ES-I3 (cell line): ENCODE results near the gene MOB2.

Experiments used
- H3K36me3 ChIP-seq: 2 replicates; pipeline ENCODE4 v1.6.1; 2013; ENCODE audit warnings: mild to moderate bottlenecking, low read length, control low read depth, moderate library complexity; ENCODE audit not compliant: insufficient read depth
- H3K4me1 ChIP-seq: 2 replicates; pipeline ENCODE4 v1.6.1; 2013; ENCODE audit warnings: mild to moderate bottlenecking, control low read depth, low read length; ENCODE audit not compliant: insufficient read depth
- H3K9ac ChIP-seq: 2 replicates; pipeline ENCODE4 v1.6.1; 2013; ENCODE audit warnings: low read depth, mild to moderate bottlenecking, low read length, moderate library complexity
- H3K9me3 ChIP-seq: 2 replicates; pipeline ENCODE4 v1.6.1; 2013; ENCODE audit warnings: mild to moderate bottlenecking, low read length, moderate library complexity; ENCODE audit not compliant: control insufficient read depth, insufficient read depth

Gene MOB2

DNA sequence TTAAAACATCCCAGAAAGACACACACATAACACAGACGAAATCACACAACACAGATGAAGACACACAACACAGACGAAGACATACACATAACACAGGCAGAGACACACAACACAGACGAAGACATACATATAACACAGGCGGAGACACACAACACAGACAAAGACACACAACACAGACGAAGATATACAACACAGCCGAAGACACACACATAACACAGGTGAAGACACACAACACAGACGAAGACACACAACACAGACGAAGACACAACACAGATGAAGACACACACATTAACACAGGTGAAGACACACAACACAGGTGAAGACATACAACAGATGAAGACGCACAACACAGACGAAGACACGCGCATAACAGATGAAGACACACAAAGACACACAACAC lies 4.8 kb upstream of the MOB2 start:
- H3K9ac ChIP-seq = no peak overlapping the region
- H3K36me3 ChIP-seq = no peaks in the 10 kb centered on the region
- peaks cover 9% of the 10 kb centered on the region for H3K9me3 ChIP-seq
- no peaks in the 10 kb centered on the region for H3K4me1 ChIP-seq

DNA sequence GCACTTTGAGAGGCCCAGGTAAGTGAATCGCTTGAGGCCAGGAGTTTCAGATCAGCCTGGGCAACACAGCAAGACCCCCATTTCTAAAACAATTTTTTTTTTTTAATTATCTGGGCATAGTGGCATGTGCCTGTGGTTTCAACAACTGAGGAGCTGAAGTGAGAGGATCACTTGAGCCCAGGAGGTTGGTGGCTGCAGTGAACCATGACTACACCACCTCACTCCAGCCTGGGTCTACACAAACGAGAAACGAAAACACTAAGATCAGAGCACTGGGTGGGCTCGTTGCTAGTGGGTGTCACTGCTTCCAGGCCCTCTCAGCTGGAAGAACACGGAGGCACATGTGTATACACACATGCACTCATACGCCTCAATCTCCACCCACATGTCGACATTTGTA lies 4.1 kb upstream of the MOB2 start:
- H3K9me3 ChIP-seq = peaks cover 3% of the 10 kb centered on the region

GRCh38 chr11:1488575-1489180 lies 2.1 kb upstream of the MOB2 start:
- Histone ChIP-seq H3K4me1 (no peaks in the 10 kb centered on the region), H3K9ac (no peak overlapping the region), H3K36me3 (no peaks in the 10 kb centered on the region), H3K9me3 (no peaks in the 10 kb centered on the region)

More for the DNA sequence above, 4.1 kb upstream of the MOB2 start:
- H3K36me3 ChIP-seq = no peaks in the 10 kb centered on the region
- no peak overlapping the region for H3K9ac ChIP-seq
- no peaks in the 10 kb centered on the region for H3K4me1 ChIP-seq

DNA sequence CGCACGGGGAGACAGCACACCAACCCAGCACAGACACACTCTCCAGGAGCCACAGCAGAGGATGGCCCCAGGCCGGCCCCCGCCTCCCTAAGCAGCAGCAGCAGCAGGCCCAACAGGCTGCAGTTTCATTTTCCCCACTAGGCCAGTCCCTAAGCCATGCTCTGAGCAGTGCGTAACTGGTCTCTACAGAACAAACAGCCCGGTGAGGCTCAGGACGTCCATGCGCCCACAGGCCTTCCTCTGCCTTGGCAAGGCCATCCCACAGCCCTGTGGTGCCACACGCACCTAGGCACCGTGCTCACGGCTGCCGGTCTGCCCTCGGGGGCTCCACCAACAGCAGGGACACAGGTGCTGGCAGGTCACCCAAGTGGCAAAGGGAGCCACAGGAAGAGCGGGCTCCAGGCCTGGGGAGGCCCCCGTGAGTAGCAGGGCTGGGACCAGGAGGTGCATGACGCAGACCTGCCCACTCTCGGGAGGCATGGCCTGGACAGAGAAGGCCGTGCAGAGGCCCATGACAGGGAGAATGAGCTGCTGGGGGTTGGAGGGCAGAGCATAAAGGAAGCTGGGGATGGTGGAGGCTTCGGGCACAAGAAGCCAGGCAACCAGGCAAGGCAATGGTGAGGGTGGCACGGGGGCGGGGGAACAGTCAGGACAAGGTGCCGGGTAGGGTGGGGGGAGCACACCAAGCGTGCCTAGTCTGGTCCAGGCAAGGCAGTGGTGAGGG lies 1.4 kb upstream of the MOB2 start:
- H3K36me3 ChIP-seq = no peaks in the 10 kb centered on the region
- H3K9ac ChIP-seq = no peak overlapping the region
- no peaks in the 10 kb centered on the region for H3K4me1 ChIP-seq
- H3K9me3 ChIP-seq = no peaks in the 10 kb centered on the region

DNA sequence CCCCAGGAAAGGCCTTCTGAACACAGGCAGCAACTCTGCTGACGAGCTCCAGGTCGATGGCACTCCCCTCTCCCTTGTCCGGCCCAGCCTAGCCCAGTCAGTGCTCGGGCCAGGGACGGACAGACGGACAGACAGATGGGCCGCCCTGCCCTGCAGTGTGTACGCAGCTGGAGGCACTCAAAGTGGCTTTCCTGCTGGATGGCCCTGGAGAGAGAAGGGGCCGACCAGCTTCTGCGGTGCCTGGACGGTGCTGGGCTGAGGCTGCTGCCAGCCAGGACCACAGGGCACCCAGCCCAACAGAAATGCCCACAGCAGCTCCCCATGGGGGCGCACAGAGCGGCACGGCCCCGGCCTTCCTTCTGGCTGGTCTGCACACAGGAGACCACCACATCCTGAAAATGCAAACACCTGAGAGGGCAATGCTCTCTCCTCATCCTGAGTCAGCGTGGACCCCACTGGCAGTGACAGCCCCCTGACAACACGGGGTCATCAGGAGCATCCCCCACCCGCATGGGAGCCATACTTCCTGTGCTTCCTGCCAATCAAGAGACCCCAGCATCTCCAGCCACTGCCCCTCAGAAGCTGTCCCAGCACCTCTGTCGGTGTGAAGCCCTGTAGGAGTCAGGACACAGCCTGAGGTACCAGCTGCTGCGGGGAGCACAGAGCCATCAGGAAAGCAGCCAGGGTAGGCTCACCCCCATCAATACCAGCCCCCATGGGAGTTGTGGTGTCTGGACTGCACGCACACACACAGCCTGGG lies 692 bp upstream of the MOB2 start:
- Histone ChIP-seq H3K36me3 (no peaks in the 10 kb centered on the region), H3K9ac (no peak overlapping the region), H3K9me3 (no peaks in the 10 kb centered on the region), H3K4me1 (no peaks in the 10 kb centered on the region)

- Histone ChIP-seq H3K9me3 (no peaks in the 10 kb centered on the region), H3K4me1 (no peaks in the 10 kb centered on the region), H3K9ac (no peak overlapping the region), H3K36me3 (no peaks in the 10 kb centered on the region)
Measured at GRCh38 chr11:1485504-1485885, 1.1 kb downstream of the MOB2 start.

DNA sequence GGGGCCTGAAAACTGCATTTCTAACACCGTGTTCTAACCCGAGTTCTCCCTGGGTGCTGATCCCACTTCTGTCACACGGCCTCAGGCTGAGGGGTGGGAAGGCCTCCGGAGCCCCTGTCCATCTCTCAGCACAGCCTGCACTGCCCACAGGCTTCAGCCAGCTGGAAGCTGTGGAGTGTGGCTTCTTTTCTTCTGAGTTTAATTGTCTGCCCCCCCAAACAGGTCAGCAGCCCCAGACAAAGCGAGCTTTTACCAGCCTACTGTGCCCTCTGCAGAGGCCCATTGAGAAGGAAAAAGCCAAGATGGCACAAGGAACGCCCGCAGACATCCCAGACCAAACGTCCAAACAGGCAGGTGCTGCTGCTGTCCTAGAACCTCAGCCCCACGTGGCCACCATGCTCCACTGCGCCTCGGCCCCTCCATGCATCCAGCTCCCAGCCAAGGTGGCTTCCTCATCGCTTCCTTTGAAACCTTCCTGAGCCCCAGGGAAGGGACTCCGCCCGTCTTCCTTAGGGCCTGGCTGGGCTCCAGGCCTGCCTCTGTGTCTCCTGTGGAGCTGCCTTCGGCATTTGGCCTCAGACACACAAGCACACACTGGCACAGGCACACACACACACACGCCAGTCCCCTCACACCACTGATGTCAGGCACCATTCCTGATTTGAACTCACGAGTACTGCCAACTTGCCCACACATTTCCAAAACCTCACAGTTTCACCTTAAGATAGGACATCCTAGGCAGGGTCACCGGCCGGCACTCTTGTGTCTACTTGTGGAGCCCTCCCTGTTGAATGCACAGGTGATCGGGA lies 1.7 kb downstream of the MOB2 start:
- H3K9me3 ChIP-seq = no peaks in the 10 kb centered on the region
- no peak overlapping the region for H3K9ac ChIP-seq
- H3K36me3 ChIP-seq = no peaks in the 10 kb centered on the region; the same call in 1 of the 2 replicates
- no peaks in the 10 kb centered on the region for H3K4me1 ChIP-seq

DNA sequence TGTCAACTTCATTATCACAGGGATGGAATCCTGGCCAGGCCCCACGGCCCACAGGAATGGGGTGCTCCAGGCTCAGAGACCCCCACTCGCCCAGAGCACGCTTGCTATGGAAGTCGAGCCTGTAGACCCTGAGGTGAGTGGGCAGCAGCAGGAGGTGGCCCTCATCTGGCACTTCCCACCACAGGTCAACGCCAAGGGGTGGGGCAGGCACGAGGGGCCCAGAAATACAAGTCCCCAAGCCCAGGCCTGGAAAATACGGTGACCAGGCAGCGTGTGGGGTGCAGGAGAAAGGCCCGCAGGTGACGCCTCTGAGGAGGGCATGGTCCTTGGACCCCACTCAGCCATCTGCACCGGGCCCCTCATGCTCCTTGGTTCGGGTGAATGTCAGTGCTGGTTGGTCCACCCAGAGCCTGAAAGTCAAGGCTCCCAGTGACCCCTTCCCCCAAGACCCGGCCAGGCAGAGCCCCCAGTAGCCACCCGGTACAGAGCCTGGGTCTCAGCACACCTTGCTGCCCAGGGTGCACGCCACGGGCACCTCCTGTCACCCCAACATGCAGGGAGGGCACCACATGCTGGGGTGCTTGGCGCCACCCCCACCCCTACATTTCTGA lies 2.4 kb downstream of the MOB2 start:
- H3K4me1 ChIP-seq = no peaks in the 10 kb centered on the region
- H3K36me3 ChIP-seq = no peaks in the 10 kb centered on the region; the same call in 1 of the 2 replicates
- no peaks in the 10 kb centered on the region for H3K9me3 ChIP-seq
- no peak overlapping the region for H3K9ac ChIP-seq

GRCh38 chr11:1483445-1483961 lies 3.1 kb downstream of the MOB2 start:
- no peaks in the 10 kb centered on the region; the same call in 1 of the 2 replicates for H3K36me3 ChIP-seq
- H3K9ac ChIP-seq = no peak overlapping the region

DNA sequence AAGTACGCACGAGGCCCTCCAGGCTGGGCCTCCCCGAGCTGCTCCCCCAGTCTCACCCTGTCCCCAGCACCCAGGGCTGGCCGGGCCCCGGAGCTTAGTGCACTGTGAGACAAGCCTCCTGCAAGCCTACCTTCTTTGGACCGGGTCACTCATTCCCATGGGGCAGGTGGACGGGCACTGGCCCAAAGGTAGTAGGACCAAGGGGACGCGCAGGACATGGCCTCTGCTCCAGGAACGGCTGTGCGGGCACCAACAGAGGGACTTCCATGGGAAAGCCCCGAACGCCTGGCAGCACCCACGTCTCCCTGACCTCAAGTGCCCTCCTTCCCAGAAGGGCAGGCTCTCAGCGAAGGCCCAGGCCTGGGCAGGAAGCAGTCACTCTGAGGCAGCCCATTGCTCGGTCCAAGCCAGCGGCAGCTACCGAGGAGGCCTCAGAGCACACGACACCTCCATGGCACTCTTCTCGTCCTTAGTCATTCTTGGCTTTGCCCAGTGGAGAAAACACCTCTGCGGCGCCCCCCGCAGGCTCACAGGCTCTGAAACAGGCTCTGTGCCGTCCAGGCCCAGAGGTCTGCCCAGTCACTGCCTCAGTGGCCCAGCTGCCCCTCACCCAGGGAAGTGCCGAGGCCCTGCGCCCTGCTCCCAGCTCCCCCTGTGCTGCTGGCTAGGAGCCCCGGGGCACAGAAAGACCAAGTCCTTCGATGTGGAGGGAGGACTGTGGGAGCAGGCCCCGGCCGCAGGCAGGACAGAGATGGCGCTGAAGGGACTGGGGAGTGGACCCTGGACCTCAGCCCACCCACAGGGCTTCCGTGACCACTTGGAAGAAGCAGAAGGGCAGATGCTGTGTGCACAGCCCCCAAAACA lies 3.8 kb downstream of the MOB2 start:
- Histone ChIP-seq H3K4me1 (no peaks in the 10 kb centered on the region), H3K9me3 (no peaks in the 10 kb centered on the region), H3K36me3 (no peaks in the 10 kb centered on the region; the same call in 1 of the 2 replicates), H3K9ac (no peak overlapping the region)

More at GRCh38 chr11:1483445-1483961, 3.1 kb downstream of the MOB2 start:
- Histone ChIP-seq H3K4me1 (no peaks in the 10 kb centered on the region), H3K9me3 (no peaks in the 10 kb centered on the region)

DNA sequence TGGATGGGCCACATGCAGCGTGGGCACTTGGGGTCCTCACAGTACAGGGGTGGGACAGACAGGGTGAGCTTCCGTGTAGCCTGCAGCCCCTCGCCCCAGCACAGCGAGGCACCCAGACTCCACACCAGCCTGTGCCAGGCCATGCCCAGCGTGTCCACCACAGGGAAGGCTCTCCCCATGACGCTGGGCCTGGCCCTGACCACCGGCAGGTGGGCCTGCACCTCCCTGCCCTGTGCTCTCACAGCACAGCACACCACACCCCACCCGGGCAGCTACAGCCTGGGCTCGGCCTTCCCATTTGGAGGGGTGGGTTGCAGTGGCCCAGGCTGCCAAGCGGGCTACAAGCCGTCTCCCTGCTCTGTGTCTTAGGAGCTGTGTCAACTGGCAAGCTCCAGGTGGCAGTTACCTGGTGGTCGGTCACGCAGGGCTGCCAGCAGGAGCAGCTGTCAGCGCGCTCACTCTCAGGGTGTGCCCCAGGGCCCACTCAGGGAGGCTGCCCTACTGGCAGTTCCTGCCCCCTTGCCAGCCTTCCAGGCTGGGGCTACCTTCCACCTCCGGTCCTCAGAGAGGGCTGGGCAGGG lies 4.6 kb downstream of the MOB2 start:
- Histone ChIP-seq H3K9ac (no peak overlapping the region), H3K4me1 (no peaks in the 10 kb centered on the region)

DNA sequence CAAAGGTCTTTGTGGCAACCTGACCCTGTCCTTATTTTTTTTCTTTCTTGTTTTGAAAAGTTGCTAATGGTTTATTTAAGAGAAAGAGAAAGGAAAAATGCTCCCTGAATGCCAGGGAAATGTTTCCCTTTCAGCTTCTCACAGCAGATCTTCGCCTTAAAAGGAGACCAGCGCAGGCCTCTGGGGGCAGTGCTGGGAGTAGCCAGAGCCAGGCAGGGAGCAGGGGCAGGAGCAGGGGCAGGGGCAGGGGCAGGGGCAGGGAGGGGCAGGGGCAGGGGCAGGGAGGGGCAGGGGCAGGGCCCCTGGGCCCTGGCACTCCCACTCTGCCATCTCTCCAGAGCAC lies 5.1 kb downstream of the MOB2 start:
- H3K9me3 ChIP-seq = no peaks in the 10 kb centered on the region
- no peak overlapping the region for H3K9ac ChIP-seq
- no peaks in the 10 kb centered on the region for H3K4me1 ChIP-seq
- H3K36me3 ChIP-seq = no peaks in the 10 kb centered on the region; the same call in 1 of the 2 replicates

More for the DNA sequence above, 4.6 kb downstream of the MOB2 start:
- Histone ChIP-seq H3K9me3 (no peaks in the 10 kb centered on the region), H3K36me3 (no peaks in the 10 kb centered on the region; the same call in 1 of the 2 replicates)
